Fibroblast of skin of left quadriceps (primary cell): ENCODE data around the gene CARD11.
"Not testable (repeated sequence)": the region's sequence is repeated elsewhere in the genome, so short reads cannot be mapped to it uniquely, and the experiment has no call there.

Source experiments
- DNase-seq, 2 experiments: peaks; one replicate each; pipeline ENCODE4 v3.0.0-alpha.2; 2013; ENCODE audit warnings: low read depth in 2 of 2

CARD11 gene

GRCh38 chr7:2926120-2926895 is 117.4 kb downstream of the CARD11 start:
- no peak for DNase-seq

GRCh38 chr7:2924866-2925840 is 118.5 kb downstream of the CARD11 start:
- no peak for DNase-seq

DNA sequence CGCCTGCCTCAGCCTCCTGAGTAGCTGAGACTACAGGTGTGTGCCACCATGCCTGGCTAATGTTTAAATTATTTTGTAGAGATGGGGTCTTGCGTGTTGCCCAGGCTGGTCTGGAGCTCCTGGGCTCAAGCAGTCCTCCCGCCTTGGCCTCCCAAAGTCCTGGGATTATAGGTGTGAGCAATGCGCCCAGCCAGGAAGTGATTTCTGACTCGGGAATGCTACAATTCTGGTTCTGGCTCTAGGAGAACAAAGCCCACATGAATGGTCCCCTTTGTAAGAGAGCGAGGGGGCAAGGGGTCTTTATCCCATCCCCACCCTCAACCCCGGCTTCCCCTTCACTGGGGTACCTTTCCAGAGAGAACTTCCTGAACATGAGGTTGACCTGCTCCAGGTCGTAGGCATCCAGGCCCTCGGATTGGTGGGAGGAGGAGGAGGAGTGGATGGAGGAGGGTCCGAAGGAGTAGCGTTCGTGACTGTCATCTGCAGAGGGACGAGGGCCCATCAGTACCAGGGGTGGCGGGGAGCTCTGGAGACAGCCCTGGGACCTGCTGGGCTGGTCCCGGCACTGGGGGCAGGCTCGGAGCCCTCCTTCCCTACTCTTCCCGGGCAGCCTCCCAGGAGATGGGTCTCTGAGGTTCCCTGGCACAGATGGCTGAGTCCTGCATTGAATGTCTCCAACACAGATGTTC is 119.6 kb downstream of the CARD11 start:
- DNase-seq = no peak

- DNase-seq = no peak
Observed at GRCh38 chr7:2923291-2923781, 120.3 kb downstream of the CARD11 start.

DNA sequence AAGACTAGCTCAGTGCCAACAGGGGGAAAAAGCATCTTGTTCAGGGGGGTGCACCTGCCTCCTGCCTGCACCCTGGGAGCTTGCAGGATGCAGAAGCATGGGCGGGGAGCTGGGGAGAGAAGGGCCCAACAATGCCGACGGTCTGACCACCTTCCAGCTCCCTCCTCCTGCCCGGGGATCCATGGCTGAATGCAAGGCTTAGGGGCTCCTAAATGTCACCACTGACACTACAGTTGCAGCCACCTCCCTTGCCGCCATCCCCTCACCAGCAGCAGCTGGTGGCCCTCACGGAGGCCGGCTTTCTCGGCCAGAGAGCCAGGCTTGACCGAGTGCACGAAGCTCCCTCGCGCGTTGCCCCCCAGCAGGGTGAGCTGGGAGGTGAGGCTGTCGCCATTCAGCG is 120.8 kb downstream of the CARD11 start:
- no peak for DNase-seq

- DNase-seq = no peak
Observed at GRCh38 chr7:2922348-2922691, 121.3 kb downstream of the CARD11 start.

DNA sequence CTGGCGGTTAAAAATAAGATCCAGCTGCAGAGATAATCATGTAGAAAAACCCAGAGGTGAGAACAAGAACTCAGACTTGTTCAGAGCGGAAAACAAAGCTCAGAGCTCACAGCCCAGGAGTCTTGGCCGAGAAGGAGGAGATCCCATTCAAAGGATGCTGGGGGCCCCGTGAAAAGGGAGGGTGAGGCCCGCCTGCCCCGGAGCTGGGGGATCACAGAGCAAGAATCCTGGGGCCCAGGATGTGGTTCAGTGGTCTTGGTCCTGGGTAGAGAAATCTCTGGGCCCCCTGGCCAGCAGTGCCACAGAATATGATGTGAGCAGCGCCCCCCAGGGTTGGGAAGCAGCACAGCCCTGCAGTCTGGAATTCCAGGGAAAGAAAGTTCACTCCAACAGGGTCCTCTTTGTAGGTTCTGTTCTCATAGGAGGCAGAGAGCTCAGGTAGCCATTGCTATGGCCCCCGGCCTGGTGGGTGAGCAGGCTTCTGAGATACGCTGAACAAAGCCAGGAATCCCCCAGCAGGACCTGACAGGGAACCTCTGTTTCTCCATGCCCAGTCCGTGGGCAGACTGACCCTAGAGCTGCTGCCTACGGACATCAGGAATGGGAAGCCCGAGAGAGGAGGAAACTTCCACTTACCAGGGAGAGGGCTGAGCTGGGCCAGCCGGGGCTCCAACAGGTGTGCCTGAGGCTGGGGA is 121.9 kb downstream of the CARD11 start:
- no peak for DNase-seq

DNA sequence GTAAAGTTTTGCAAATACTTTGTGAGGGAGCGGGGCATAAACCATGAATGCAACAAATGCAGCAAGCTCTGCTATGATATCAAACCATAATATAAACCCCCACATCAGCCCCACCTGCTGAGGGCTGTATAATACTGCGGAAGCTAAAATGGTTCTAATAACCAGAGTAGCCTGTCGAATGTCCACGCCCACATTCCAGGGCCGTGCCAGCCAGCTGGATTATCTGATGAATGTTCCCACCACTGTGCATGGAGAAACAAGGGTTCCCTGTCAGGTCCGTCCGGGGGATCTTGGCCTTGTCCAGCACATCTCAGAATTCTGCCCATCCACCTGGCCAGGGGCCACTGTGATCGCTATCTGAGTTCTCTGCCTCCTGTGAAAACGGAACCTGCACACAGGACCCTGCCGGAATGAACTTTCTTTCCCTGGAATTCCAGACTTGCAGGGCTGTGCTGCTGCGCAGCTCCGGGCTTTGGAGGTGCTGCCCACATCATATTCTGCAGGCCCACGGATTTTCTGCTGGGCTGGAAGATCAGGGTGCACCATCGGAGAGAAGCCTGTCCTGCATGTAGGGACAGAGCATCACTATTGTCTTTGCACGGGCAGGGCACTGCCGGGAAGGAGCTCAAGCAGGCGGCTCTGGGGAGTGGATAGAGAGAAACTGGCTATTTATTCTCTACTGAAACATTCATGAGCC is 122.6 kb downstream of the CARD11 start:
- no peak for DNase-seq

DNA sequence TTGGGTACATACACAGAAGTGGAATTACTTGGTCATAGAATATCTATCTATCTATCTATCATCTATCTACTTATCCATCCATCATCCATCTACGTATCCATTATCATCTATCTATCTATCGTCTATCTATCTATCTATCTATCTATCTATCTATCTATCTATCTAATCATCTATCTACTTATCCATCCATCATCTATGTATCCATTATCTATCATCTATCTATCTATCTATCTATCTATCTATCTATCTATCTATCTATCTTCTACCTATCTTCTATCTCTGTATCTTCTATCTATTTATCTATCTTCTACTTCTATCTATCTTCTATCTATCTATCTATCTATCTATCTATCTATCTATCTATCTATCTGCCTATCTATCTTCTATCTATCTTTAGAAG is 123.2 kb downstream of the CARD11 start:
- DNase-seq = not testable (repeated sequence)

DNA sequence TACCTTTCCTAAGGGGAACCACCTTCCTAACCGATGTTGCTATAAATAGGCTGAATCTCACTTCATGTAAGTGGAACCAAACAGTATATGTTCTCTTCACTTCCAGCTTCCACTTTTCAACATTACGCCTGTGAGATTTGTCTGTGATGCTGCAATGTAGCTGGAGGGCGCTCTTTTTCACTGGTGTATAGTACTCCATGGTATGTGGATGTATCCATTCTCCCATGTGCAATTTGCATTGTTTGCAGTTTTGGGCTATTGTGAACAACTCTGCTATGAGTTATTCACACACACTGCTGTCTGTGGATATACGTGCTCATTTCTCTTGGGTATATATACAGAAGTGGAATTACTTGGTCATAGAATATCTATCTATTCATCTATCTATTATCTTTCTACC is 123.6 kb downstream of the CARD11 start:
- DNase-seq = no peak

DNA sequence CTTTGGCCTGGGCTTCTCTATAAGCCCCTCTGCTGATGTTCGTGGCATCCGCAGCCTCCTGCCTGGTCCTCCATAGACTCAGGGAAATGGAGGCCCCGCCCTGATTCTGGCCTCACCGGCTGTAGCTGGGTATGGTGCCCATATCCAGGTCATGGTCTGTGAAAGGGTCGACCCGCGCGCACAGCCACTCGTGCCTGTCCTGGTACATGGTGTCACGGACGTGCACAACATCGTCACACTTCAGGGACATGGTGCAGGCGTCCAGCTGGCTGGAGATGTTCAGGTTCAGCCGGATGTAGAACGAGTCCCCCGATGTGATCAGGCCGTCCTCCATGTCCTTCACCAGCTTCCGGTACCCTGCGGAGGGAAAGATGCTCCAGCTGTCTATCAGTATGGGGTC is 124.4 kb downstream of the CARD11 start:
- DNase-seq = no peak

GRCh38 chr7:2918406-2918805 is 125.3 kb downstream of the CARD11 start:
- DNase-seq = no peak

DNA sequence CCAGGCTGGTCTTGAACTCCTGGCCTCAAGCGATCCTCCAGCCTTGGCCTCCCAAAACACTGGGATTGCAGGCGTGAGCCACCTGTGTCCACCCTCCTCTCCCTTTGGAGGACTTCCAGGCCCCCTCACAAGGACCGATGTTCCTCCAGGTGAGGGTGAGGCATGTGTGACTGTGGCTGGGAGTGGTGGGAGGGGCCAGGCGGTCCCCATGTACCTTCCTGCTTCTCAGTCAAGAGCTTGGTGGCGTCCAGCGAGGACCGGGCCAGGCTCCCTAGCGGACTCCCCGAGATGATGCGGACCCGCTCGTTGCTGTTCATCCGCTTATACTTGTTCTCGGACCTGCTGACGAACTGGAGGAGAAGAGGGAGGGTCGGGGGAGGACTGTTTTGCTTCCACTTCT is 128.6 kb downstream of the CARD11 start:
- DNase-seq = no peak

GRCh38 chr7:2913760-2914387 is 129.8 kb downstream of the CARD11 start:
- no peak for DNase-seq

- DNase-seq = no peak
Observed at GRCh38 chr7:2912684-2913439, 130.8 kb downstream of the CARD11 start.

DNA sequence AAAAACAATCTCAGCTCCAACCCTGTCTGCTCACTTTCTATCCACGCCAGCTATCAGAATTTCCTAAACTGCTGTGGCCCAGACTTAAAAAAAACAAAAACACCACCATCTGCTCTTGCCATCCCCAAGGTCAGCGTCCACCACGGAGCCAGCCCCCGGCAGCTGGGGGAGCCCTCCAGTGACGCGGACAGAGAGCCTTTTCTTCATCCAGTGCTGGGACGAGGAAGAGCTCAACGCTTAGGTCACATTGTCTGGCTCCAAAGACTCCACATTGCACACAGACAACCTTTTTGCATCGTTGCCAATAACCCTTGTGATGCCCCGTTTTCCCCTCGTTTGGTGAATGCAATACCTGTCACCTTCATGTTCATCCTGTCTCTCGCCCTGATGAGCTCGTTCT is 132.2 kb downstream of the CARD11 start:
- no peak for DNase-seq

GRCh38 chr7:2909471-2910039 is 134.1 kb downstream of the CARD11 start:
- no peak for DNase-seq

GRCh38 chr7:2909043-2909442 is 134.6 kb downstream of the CARD11 start:
- DNase-seq = no peak

DNA sequence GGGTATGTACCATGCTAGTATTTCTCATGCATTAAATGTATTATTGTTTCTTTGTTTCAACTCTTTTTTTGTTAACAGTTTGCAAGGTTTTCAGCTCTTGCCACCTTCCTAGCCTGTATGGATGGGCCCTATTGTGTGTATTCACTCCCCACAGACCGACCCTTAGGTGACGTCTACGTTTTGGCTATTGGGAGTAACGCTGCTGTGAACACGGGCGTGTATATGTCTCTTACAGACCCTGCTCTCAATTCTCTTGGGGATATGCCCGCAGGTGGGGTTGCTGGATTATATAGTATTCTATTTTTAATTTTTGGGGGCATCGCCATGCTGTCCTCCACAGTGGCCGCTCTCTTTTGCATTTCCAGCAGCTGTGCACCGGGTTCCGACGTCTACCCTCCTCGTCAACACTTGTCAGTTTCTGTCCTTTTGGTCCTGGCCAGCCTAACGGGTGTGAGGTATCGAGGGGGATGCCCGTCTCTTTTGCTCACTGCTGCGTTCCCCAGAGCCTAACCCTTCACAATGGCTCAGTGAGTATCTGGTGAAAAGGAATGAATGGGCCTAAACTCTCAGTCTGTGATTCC is 135.5 kb downstream of the CARD11 start:
- DNase-seq = no peak
